GM19239 (cell line): ENCODE results near the gene FRMD6.
"Not testable (repeated sequence)": the region's sequence is repeated elsewhere in the genome, so short reads cannot be mapped to it uniquely, and the experiment has no call there.

ENCODE experiments used
- DNase-seq: peaks from one replicate; pipeline ENCODE4 v3.0.0; 2011; ENCODE audit warnings: low spot score; ENCODE audit not compliant: insufficient read length
- FAIRE-seq: peaks from 2 replicates; lab custom pipeline; 2011; peaks lifted over from hg19 to GRCh38; lab: Jason Lieb, UNC

The FRMD6 gene

GRCh38 chr14:51759950-51760349 lies 108.2 kb downstream of the FRMD6 start:
- DNase-seq (no peak), FAIRE-seq (no peak)

GRCh38 chr14:51765726-51766125 lies 114.0 kb downstream of the FRMD6 start:
- not testable (repeated sequence) for FAIRE-seq, DNase-seq

GRCh38 chr14:51766586-51766985 lies 114.9 kb downstream of the FRMD6 start:
- not testable (repeated sequence) for FAIRE-seq, DNase-seq

- not testable (repeated sequence) for FAIRE-seq, DNase-seq
Measured at GRCh38 chr14:51769261-51769660, 117.6 kb downstream of the FRMD6 start.

- no peak for FAIRE-seq
- DNase-seq = no peak
Measured at GRCh38 chr14:51774209-51774608, 122.5 kb downstream of the FRMD6 start.

GRCh38 chr14:51776102-51776894 lies 124.6 kb downstream of the FRMD6 start:
- DNase-seq (peak; percentile 50), FAIRE-seq (peak; percentile 18)

GRCh38 chr14:51780006-51780692 lies 128.4 kb downstream of the FRMD6 start:
- FAIRE-seq (peak; percentile 91), DNase-seq (peak; percentile 67)
